K562 (cell line): Measurements from ENCODE around the gene CXCR5. TPM values are rescaled to one million over a fixed set of nuclear protein-coding genes. Genes with fewer than 3 reads are reported as not detected.

Experiments used
- BRCA1 ChIP-seq, 2 experiments: fragments of 450-650 bp in 1 of 2; sonication (generic) in 1 of 2; formaldehyde crosslinking in 1 of 2; IDR thresholded peaks; 2 replicates each; pipeline versions ENCODE4 v1.5.0 to v1.6.1; 2017 to 2020; ENCODE audit warnings: mild to moderate bottlenecking in 1 of 2, missing genetic modification reagents in 1 of 2
- ETV1 ChIP-seq: fragments of 450-650 bp; conservative IDR thresholded peaks from 2 replicates; pipeline ENCODE4 v1.6.1; 2016; ENCODE audit warnings: missing genetic modification characterization, control low read depth, low read depth, missing compliant biosample characterization
- GTF3C2 ChIP-seq: IDR thresholded peaks from 3 replicates; pipeline ENCODE4 v1.6.1; 2011; ENCODE audit warnings: borderline replicate concordance, mild to moderate bottlenecking, moderate library complexity; ENCODE audit not compliant: insufficient read length; ENCODE audit errors: extremely low read depth
- HLTF ChIP-seq: fragments of 450-650 bp; IDR thresholded peaks from 2 replicates; pipeline ENCODE4 v1.6.1; 2016
- KDM2B ChIP-seq: fragments of 250-450 bp; sonication (Bioruptor Pico); IDR thresholded peaks from 2 replicates; pipeline ENCODE4 v1.8.0; 2021; ENCODE audit warnings: mild to moderate bottlenecking, moderate library complexity
- SMC3 ChIP-seq: conservative IDR thresholded peaks from 2 replicates; pipeline ENCODE4 v1.6.1; 2011; ENCODE audit warnings: low read depth, low read length, improper control_type of control experiment; ENCODE audit not compliant: insufficient read depth
- ZC3H11A ChIP-seq: IDR thresholded peaks from 2 replicates; pipeline ENCODE4 v1.6.1; 2012; ENCODE audit warnings: low read depth, low read length, improper control_type of control experiment
- ZEB2 ChIP-seq: fragments of 450-650 bp; IDR thresholded peaks from 2 replicates; pipeline ENCODE4 v1.6.1; 2016
- ZNF785 ChIP-seq: fragments of 250-450 bp; sonication (Bioruptor Pico); IDR thresholded peaks from 2 replicates; pipeline ENCODE4 v1.4.0; 2020; ENCODE audit warnings: mild to moderate bottlenecking
- polyA plus RNA-seq, 8 experiments: library from polyadenylated mRNA; depleted of rRNA in 4 of 8; stranded (reverse) in 5 of 8; unstranded in 3 of 8; fragments of >200 nt; fragmentation: Nextera tagmentation in 2 of 8; fragmentation: Illumina TruSeq in 1 of 8; extraction: Ambion mirVana in 2 of 8; extraction: Trizol in 1 of 8; gene quantifications; 2 replicates each; pipeline versions ENCODE4 v1.2.1 to v1.2.3, GENCODE V29; 2011 to 2014; ENCODE audit warnings: inconsistent platforms in 1 of 8, missing spikeins in 1 of 8
- total RNA-seq, 7 experiments: library from RNA; depleted of rRNA in 6 of 7; stranded (reverse); fragments of >200 nt in 6 of 7; fragmentation: Illumina TruSeq in 2 of 7; extraction: Trizol in 2 of 7; gene quantifications; 2 replicates each; pipeline versions ENCODE4 v1.2.1 to v1.2.3, GENCODE V29; 2011 to 2021; ENCODE audit warnings: low replicate concordance in 1 of 7
- TF ChIP-seq, protein P1 (sequence below): fragments of 450-650 bp; IDR thresholded peaks from 2 replicates; pipeline ENCODE4 v1.6.1; 2018; ENCODE audit not compliant: partially characterized antibody
- TF ChIP-seq, protein P2 (sequence below): fragments of 450-650 bp; formaldehyde crosslinking; IDR thresholded peaks from 2 replicates; pipeline ENCODE4 v1.4.0; 2022; ENCODE audit warnings: missing genetic modification characterization
- TF ChIP-seq, protein P3 (sequence below): sonication (generic); formaldehyde crosslinking; IDR thresholded peaks from 2 replicates; pipeline ENCODE4 v1.8.0; 2023; ENCODE audit warnings: mild to moderate bottlenecking, missing genetic modification reagents
- TF ChIP-seq, protein P4 (sequence below): fragments of 250-450 bp; sonication (Bioruptor Pico); IDR thresholded peaks from 2 replicates; pipeline ENCODE4 v1.8.0; 2021; ENCODE audit warnings: mild to moderate bottlenecking, moderate library complexity
- TF ChIP-seq, protein P5 (sequence below), 2 experiments: fragments of 450-650 bp; IDR thresholded peaks; 2 replicates each; pipeline ENCODE4 v1.6.1; 2016

Gene CXCR5
- total and polyA plus RNA-seq, 9 of the 15 experiments (the other 6 are each of a cell fraction or from before 2014, with no cell fraction given): 0.03 to 0.06 TPM; not detected in 7

- TF ChIP-seq, protein P1, sequence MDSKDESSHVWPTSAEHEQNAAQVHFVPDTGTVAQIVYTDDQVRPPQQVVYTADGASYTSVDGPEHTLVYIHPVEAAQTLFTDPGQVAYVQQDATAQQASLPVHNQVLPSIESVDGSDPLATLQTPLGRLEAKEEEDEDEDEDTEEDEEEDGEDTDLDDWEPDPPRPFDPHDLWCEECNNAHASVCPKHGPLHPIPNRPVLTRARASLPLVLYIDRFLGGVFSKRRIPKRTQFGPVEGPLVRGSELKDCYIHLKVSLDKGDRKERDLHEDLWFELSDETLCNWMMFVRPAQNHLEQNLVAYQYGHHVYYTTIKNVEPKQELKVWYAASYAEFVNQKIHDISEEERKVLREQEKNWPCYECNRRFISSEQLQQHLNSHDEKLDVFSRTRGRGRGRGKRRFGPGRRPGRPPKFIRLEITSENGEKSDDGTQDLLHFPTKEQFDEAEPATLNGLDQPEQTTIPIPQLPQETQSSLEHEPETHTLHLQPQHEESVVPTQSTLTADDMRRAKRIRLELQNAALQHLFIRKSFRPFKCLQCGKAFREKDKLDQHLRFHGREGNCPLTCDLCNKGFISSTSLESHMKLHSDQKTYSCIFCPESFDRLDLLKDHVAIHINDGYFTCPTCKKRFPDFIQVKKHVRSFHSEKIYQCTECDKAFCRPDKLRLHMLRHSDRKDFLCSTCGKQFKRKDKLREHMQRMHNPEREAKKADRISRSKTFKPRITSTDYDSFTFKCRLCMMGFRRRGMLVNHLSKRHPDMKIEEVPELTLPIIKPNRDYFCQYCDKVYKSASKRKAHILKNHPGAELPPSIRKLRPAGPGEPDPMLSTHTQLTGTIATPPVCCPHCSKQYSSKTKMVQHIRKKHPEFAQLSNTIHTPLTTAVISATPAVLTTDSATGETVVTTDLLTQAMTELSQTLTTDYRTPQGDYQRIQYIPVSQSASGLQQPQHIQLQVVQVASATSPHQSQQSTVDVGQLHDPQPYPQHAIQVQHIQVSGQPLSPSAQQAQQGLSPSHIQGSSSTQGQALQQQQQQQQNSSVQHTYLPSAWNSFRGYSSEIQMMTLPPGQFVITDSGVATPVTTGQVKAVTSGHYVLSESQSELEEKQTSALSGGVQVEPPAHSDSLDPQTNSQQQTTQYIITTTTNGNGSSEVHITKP: no peak
- TF ChIP-seq SMC3 (peak; percentile 78), ETV1 (tag) (no peak), BRCA1 (IDR thresholded peaks at IDR 0.05) (no peak), BRCA1 (CRISPR knock-in tag; IDR thresholded peaks at IDR 0.05) (no peak), ZEB2 (peak; percentile 97), HLTF (no peak), ZC3H11A (no peak), KDM2B (CRISPR knock-in tag) (no peak), GTF3C2 (no peak), ZNF785 (CRISPR knock-in tag) (no peak)
- TF ChIP-seq, protein P2, sequence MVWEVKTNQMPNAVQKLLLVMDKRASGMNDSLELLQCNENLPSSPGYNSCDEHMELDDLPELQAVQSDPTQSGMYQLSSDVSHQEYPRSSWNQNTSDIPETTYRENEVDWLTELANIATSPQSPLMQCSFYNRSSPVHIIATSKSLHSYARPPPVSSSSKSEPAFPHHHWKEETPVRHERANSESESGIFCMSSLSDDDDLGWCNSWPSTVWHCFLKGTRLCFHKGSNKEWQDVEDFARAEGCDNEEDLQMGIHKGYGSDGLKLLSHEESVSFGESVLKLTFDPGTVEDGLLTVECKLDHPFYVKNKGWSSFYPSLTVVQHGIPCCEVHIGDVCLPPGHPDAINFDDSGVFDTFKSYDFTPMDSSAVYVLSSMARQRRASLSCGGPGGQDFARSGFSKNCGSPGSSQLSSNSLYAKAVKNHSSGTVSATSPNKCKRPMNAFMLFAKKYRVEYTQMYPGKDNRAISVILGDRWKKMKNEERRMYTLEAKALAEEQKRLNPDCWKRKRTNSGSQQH (CRISPR knock-in tag): no peak
- TF ChIP-seq, protein P3, sequence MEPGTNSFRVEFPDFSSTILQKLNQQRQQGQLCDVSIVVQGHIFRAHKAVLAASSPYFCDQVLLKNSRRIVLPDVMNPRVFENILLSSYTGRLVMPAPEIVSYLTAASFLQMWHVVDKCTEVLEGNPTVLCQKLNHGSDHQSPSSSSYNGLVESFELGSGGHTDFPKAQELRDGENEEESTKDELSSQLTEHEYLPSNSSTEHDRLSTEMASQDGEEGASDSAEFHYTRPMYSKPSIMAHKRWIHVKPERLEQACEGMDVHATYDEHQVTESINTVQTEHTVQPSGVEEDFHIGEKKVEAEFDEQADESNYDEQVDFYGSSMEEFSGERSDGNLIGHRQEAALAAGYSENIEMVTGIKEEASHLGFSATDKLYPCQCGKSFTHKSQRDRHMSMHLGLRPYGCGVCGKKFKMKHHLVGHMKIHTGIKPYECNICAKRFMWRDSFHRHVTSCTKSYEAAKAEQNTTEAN (CRISPR knock-in tag): no peak
- TF ChIP-seq, protein P4, sequence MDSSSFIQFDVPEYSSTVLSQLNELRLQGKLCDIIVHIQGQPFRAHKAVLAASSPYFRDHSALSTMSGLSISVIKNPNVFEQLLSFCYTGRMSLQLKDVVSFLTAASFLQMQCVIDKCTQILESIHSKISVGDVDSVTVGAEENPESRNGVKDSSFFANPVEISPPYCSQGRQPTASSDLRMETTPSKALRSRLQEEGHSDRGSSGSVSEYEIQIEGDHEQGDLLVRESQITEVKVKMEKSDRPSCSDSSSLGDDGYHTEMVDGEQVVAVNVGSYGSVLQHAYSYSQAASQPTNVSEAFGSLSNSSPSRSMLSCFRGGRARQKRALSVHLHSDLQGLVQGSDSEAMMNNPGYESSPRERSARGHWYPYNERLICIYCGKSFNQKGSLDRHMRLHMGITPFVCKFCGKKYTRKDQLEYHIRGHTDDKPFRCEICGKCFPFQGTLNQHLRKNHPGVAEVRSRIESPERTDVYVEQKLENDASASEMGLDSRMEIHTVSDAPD: no peak
- TF ChIP-seq, protein P5, sequence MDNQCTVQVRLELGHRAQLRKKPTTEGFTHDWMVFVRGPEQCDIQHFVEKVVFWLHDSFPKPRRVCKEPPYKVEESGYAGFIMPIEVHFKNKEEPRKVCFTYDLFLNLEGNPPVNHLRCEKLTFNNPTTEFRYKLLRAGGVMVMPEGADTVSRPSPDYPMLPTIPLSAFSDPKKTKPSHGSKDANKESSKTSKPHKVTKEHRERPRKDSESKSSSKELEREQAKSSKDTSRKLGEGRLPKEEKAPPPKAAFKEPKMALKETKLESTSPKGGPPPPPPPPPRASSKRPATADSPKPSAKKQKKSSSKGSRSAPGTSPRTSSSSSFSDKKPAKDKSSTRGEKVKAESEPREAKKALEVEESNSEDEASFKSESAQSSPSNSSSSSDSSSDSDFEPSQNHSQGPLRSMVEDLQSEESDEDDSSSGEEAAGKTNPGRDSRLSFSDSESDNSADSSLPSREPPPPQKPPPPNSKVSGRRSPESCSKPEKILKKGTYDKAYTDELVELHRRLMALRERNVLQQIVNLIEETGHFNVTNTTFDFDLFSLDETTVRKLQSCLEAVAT (IDR thresholded peaks at IDR 0.05): no peak
These were observed 46.5 kb downstream of the CXCR5 start (continued) for GRCh38 chr11:118930094-118930712.
